NK-92 (cell line): Measurements from ENCODE around the gene DPH1.

Source experiments
- DNase-seq: peaks from one replicate; lab custom pipeline; 2025; ENCODE audit not compliant: unreplicated experiment; lab: John Stamatoyannopoulos, UW

The DPH1 gene

GRCh38 chr17:2076087-2076984 is 46.4 kb downstream of the DPH1 start:
- DNase-seq: no peak

- DNase-seq: no peak
Observed at GRCh38 chr17:2077040-2077439, 47.1 kb downstream of the DPH1 start.

GRCh38 chr17:2081564-2081963 is 51.6 kb downstream of the DPH1 start:
- DNase-seq: no peak

GRCh38 chr17:2082003-2082781 is 52.2 kb downstream of the DPH1 start:
- no peak for DNase-seq

GRCh38 chr17:2083613-2084035 is 53.7 kb downstream of the DPH1 start:
- DNase-seq: no peak

- DNase-seq: no peak
Observed at GRCh38 chr17:2084036-2084765, 54.2 kb downstream of the DPH1 start.

GRCh38 chr17:2084766-2085647 is 55.1 kb downstream of the DPH1 start:
- no peak for DNase-seq

GRCh38 chr17:2085648-2085949 is 55.6 kb downstream of the DPH1 start:
- no peak for DNase-seq

- no peak for DNase-seq
Observed at GRCh38 chr17:2086306-2086705, 56.4 kb downstream of the DPH1 start.

- DNase-seq: no peak
Observed at GRCh38 chr17:2087597-2088211, 57.8 kb downstream of the DPH1 start.

GRCh38 chr17:2089021-2089422 is 59.1 kb downstream of the DPH1 start:
- no peak for DNase-seq

GRCh38 chr17:2090210-2090641 is 60.3 kb downstream of the DPH1 start:
- no peak for DNase-seq

- no peak for DNase-seq
Observed at GRCh38 chr17:2090804-2091534, 61.0 kb downstream of the DPH1 start.

- no peak for DNase-seq
Observed at GRCh38 chr17:2092253-2092652, 62.3 kb downstream of the DPH1 start.

- DNase-seq: no peak
Observed at GRCh38 chr17:2093349-2093748, 63.4 kb downstream of the DPH1 start.
